Measurements from ENCODE around the gene VSIG10L.

DNA sequence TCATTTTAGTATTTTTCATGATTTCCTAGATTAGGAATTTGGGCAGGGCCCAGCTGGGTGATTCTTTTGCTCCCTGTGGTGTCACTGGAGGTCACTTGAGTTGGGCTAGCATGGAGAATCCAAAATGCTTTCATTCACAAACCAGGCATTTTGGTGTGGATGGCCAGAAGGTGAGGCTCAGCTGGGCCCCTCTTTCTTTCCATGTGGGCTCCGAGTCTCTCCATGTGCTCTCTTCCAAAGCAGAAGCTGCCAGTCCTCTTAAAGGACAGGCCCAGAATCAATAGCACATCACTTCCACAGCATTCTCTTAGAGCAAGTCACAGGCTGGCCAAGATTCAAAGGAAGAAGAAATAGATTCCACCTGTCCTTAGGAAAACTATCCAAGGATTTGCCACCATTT is 52.3 kb downstream of the VSIG10L start:
- no peak for TF ChIP-seq POLR2AphosphoS5 (IDR thresholded peaks at IDR 0.05; ENCODE audit: low read depth, low read length)
- no peak for TF ChIP-seq RAD21 (IDR thresholded peaks at IDR 0.05; ENCODE audit: low read depth)
- TF ChIP-seq, protein P1, sequence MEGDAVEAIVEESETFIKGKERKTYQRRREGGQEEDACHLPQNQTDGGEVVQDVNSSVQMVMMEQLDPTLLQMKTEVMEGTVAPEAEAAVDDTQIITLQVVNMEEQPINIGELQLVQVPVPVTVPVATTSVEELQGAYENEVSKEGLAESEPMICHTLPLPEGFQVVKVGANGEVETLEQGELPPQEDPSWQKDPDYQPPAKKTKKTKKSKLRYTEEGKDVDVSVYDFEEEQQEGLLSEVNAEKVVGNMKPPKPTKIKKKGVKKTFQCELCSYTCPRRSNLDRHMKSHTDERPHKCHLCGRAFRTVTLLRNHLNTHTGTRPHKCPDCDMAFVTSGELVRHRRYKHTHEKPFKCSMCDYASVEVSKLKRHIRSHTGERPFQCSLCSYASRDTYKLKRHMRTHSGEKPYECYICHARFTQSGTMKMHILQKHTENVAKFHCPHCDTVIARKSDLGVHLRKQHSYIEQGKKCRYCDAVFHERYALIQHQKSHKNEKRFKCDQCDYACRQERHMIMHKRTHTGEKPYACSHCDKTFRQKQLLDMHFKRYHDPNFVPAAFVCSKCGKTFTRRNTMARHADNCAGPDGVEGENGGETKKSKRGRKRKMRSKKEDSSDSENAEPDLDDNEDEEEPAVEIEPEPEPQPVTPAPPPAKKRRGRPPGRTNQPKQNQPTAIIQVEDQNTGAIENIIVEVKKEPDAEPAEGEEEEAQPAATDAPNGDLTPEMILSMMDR (IDR thresholded peaks at IDR 0.05 in 2 of 3, conservative IDR thresholded peaks at IDR 0.05 in 1 of 3; ENCODE audit: borderline replicate concordance in 1 of 3, insufficient read depth in 1 of 3, low read depth in 2 of 3, low read length in 2 of 3): no peak

Data from HCT116 (cell line).